GM06990 (cell line): ENCODE results near the gene ABRACL.

Experiments used
- DNase-seq: peaks from one replicate; pipeline ENCODE4 v3.0.0-alpha.2; 2011; ENCODE audit not compliant: insufficient read length; ENCODE audit errors: extremely low read depth
- H3K27me3 ChIP-seq: replicated peaks from 2 replicates; pipeline ENCODE4 v1.6.0; 2011; ENCODE audit warnings: low read length; ENCODE audit not compliant: control insufficient read depth, insufficient read depth
- H3K36me3 ChIP-seq: 2 replicates; pipeline ENCODE4 v1.5.1; 2011; ENCODE audit warnings: low read length; ENCODE audit not compliant: control insufficient read depth, insufficient read depth
- H3K4me3 ChIP-seq: replicated peaks from 2 replicates; pipeline ENCODE4 v1.5.1; 2011; ENCODE audit warnings: low read depth, mild to moderate bottlenecking, control low read depth, low read length
- TF ChIP-seq, protein P1 (sequence below): IDR thresholded peaks from 2 replicates; pipeline ENCODE4 v1.5.1; 2011; ENCODE audit warnings: low read length, control low read depth, mild to moderate bottlenecking, inconsistent platforms; ENCODE audit not compliant: insufficient read depth, poor library complexity, severe bottlenecking

Gene ABRACL

GRCh38 chr6:139028215-139028657, 309 bp upstream of the ABRACL start:
- TF ChIP-seq, protein P1, sequence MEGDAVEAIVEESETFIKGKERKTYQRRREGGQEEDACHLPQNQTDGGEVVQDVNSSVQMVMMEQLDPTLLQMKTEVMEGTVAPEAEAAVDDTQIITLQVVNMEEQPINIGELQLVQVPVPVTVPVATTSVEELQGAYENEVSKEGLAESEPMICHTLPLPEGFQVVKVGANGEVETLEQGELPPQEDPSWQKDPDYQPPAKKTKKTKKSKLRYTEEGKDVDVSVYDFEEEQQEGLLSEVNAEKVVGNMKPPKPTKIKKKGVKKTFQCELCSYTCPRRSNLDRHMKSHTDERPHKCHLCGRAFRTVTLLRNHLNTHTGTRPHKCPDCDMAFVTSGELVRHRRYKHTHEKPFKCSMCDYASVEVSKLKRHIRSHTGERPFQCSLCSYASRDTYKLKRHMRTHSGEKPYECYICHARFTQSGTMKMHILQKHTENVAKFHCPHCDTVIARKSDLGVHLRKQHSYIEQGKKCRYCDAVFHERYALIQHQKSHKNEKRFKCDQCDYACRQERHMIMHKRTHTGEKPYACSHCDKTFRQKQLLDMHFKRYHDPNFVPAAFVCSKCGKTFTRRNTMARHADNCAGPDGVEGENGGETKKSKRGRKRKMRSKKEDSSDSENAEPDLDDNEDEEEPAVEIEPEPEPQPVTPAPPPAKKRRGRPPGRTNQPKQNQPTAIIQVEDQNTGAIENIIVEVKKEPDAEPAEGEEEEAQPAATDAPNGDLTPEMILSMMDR: no peak
- DNase-seq: no peak
- Histone ChIP-seq H3K36me3 (no peaks in the 10 kb centered on the region), H3K27me3 (no peaks in the 10 kb centered on the region), H3K4me3 (peak overlapping the region; percentile 95)

DNA sequence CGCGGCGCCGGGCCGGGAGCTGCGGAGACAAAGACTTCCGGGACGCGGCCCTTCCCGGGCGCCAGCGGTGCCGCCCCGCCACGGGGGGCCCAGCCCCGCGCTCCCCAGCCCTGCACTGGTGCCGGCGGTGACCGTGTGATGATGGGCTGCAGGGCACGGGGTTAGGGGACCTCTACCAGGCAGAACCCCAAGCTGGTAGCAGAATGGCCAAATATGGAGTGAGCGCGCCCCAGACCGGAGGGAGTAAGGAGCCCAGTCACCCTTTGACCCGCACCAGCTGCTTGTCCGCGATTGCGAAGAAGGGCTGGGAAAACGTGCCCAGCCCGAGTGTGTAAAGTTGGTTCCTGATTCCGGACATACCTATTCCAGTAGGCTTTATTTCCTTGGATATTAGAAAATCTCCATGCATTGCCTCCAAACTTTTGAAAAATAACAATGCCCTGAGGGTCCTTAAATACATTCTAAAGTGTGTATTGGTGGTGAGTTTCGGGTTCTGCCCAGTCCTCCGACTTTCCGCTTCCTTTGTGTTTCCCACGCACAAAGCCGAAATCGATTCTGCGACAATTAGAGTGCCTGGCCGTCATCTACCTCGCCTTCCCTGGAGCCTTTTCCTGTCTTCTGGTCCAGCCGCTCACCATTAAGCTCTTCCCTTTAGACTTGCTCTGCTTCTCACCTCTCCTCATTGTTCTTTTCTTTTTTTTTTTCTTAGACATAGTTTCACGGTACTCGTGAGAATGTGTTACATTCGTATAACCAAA, 1.1 kb downstream of the ABRACL start:
- DNase-seq: no peak
- Histone ChIP-seq H3K36me3 (peaks cover 4% of the 10 kb centered on the region; the same call in 1 of the 2 replicates), H3K27me3 (no peaks in the 10 kb centered on the region), H3K4me3 (peak overlapping the region; percentile 95)
- TF ChIP-seq, protein P1: no peak

DNA sequence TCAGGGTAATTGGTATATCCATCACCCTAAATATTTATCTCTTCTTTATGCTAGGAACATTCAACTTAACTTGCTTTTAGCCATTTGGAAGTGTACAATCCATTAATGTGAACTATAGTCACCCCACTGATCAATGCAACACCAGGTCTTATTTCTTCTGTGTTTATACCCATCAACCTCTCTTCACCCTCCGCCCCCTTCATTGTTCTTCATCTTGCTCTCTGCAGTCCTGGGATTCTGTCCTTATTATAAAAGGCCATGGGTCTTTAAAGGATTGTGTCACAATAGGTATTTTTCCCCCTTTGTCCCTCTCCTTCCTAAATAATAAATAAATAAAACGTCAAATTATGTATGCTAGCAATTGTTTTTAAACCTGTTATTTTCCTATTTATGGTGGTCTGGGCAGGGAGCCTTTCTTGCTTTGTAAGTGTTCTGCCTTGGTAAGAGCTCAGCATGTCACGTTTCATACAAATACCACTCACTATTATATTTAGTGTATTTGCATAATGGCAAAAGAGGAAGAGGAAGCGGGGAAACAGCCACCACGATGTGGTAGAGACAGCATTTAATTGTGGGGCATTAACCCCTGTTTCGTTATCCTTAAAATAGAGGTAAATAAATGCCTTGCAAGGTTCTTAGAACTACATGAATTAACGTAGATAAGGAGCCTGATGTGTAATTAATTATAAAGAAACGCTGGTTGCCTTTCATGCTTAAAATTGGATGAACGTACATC, 1.9 kb downstream of the ABRACL start:
- TF ChIP-seq, protein P1: no peak

GRCh38 chr6:139037490-139037889, 8.9 kb downstream of the ABRACL start:
- Histone ChIP-seq H3K4me3 (no peak overlapping the region), H3K27me3 (no peaks in the 10 kb centered on the region), H3K36me3 (peaks cover 11% of the 10 kb centered on the region)
- TF ChIP-seq, protein P1: no peak
- no peak for DNase-seq

More for the DNA sequence above, 1.9 kb downstream of the ABRACL start:
- Histone ChIP-seq H3K4me3 (peak overlapping the region; percentile 95), H3K27me3 (no peaks in the 10 kb centered on the region), H3K36me3 (peaks cover 6% of the 10 kb centered on the region; the same call in 1 of the 2 replicates)
- peak; percentile 37 for DNase-seq

GRCh38 chr6:139044250-139044649, 15.7 kb downstream of the ABRACL start:
- TF ChIP-seq, protein P1: no peak
- H3K27me3 ChIP-seq: no peaks in the 10 kb centered on the region
- peaks cover 7% of the 10 kb centered on the region for H3K36me3 ChIP-seq
- no peak for DNase-seq
- no peak overlapping the region for H3K4me3 ChIP-seq
